GM23338 (cell line): ENCODE data around the gene CACNB3. TPM values are rescaled to one million over a fixed set of nuclear protein-coding genes. Genes with fewer than 3 reads are reported as not detected.

Experiments
- ATAC-seq: fragments of 200-7000 bp; cut with Tn5 transposase; 3 replicates; pipeline ENCODE4 v1.9.1; 2020
- DNase-seq: peaks from one replicate; pipeline ENCODE4 v3.0.0-alpha.2; 2015; ENCODE audit warnings: low spot score
- H2AFZ ChIP-seq: fragments of 200-600 bp; sonication (generic); 2 replicates; pipeline ENCODE4 v1.8.0; 2016; ENCODE audit warnings: antibody characterized with exemption, mild to moderate bottlenecking, moderate library complexity
- H3F3A ChIP-seq: fragments of 200-600 bp; sonication (generic); replicated peaks from 2 replicates; pipeline ENCODE4 v1.8.0; 2017; ENCODE audit warnings: antibody characterized with exemption, mixed run types, low read depth
- H3K27ac ChIP-seq: fragments of 200-600 bp; sonication (generic); 2 replicates; pipeline ENCODE4 v1.6.1; 2016; ENCODE audit warnings: low read depth
- H3K27me3 ChIP-seq: fragments of 200-600 bp; sonication (generic); 2 replicates; pipeline ENCODE4 v1.8.0; 2016; ENCODE audit warnings: mild to moderate bottlenecking, mixed run types, moderate library complexity; ENCODE audit not compliant: insufficient read depth
- H3K36me3 ChIP-seq: fragments of 200-600 bp; sonication (generic); 2 replicates; pipeline ENCODE4 v1.8.0; 2016; ENCODE audit warnings: mild to moderate bottlenecking; ENCODE audit not compliant: insufficient read depth
- H3K4me1 ChIP-seq: fragments of 200-600 bp; sonication (generic); 2 replicates; pipeline ENCODE4 v1.8.0; 2016; ENCODE audit warnings: mild to moderate bottlenecking, moderate library complexity; ENCODE audit not compliant: insufficient read depth
- H3K4me2 ChIP-seq: fragments of 200-600 bp; sonication (generic); 2 replicates; pipeline ENCODE4 v1.7.1; 2017; ENCODE audit warnings: mixed run types
- H3K4me3 ChIP-seq: fragments of 200-600 bp; sonication (generic); 2 replicates; pipeline ENCODE4 v1.6.1; 2016; ENCODE audit warnings: mixed run types
- H3K79me2 ChIP-seq: fragments of 200-600 bp; sonication (generic); replicated peaks from 2 replicates; pipeline ENCODE4 v1.8.0; 2017; ENCODE audit warnings: mild to moderate bottlenecking; ENCODE audit not compliant: insufficient read depth
- H3K9me2 ChIP-seq: fragments of 200-600 bp; sonication (generic); 2 replicates; pipeline ENCODE4 v1.8.0; 2017; ENCODE audit not compliant: insufficient read depth
- H4K20me1 ChIP-seq: fragments of 200-600 bp; sonication (generic); replicated peaks from 2 replicates; pipeline ENCODE4 v1.8.0; 2017; ENCODE audit warnings: mild to moderate bottlenecking; ENCODE audit not compliant: insufficient read depth
- H3K27ac Mint-ChIP-seq: 2 replicates; pipeline ENCODE4 v1.8.0; 2020; ENCODE audit warnings: inconsistent platforms, mild to moderate bottlenecking, moderate library complexity, mixed read lengths
- H3K27me3 Mint-ChIP-seq: 3 replicates; pipeline ENCODE4 v1.8.0; 2022; ENCODE audit warnings: low read depth, mild to moderate bottlenecking, moderate library complexity, mixed read lengths, inconsistent platforms; ENCODE audit not compliant: insufficient read depth, poor library complexity
- H3K36me3 Mint-ChIP-seq: 3 replicates; pipeline ENCODE4 v1.8.0; 2021; ENCODE audit warnings: low read depth, mild to moderate bottlenecking, inconsistent platforms, moderate library complexity, mixed read lengths
- H3K4me1 Mint-ChIP-seq: 3 replicates; pipeline ENCODE4 v1.8.0; 2020; ENCODE audit warnings: mild to moderate bottlenecking, inconsistent platforms, mixed read lengths
- H3K4me3 Mint-ChIP-seq: 3 replicates; pipeline ENCODE4 v1.8.0; 2021; ENCODE audit warnings: moderate library complexity, mild to moderate bottlenecking, inconsistent platforms, mixed read lengths
- H3K9me3 Mint-ChIP-seq: 3 replicates; pipeline ENCODE4 v1.8.0; 2020; ENCODE audit warnings: moderate library complexity, mild to moderate bottlenecking, inconsistent platforms, mixed read lengths
- CREB1 ChIP-seq: fragments of 250-450 bp; sonication (Bioruptor Pico); IDR thresholded peaks from 2 replicates; pipeline ENCODE4 v1.5.0; 2020; ENCODE audit warnings: low read depth, mild to moderate bottlenecking, moderate library complexity
- CTCF ChIP-seq, 2 experiments: fragments of 200-600 bp in 1 of 2; sonication (generic) in 1 of 2; conservative IDR thresholded peaks; 2 replicates each; pipeline versions ENCODE4 v1.5.1 to v1.6.1; 2016 to 2017; ENCODE audit warnings: antibody characterized with exemption in 2 of 2, low read depth in 2 of 2, mild to moderate bottlenecking in 2 of 2, moderate library complexity in 1 of 2
- ETS1 ChIP-seq: IDR thresholded peaks from 2 replicates; pipeline ENCODE4 v1.6.1; 2016; ENCODE audit warnings: antibody characterized with exemption
- EZH2 ChIP-seq: fragments of 200-600 bp; sonication (generic); IDR thresholded peaks from one replicate; pipeline ENCODE4 v1.8.0; 2017; ENCODE audit warnings: antibody characterized with exemption, mild to moderate bottlenecking, low read depth; ENCODE audit not compliant: unreplicated experiment
- EZH2phosphoT487 ChIP-seq: fragments of 200-600 bp; sonication (generic); IDR thresholded peaks from one replicate; pipeline ENCODE4 v1.8.1; 2018; ENCODE audit warnings: antibody characterized with exemption; ENCODE audit not compliant: unreplicated experiment
- JUNB ChIP-seq: IDR thresholded peaks from one replicate; pipeline ENCODE4 v1.6.1; 2016; ENCODE audit warnings: antibody characterized with exemption; ENCODE audit not compliant: unreplicated experiment
- NANOG ChIP-seq: IDR thresholded peaks from 2 replicates; pipeline ENCODE4 v1.6.1; 2016; ENCODE audit warnings: antibody characterized with exemption, borderline replicate concordance
- POLR2AphosphoS5 ChIP-seq: IDR thresholded peaks from 2 replicates; pipeline ENCODE4 v1.6.1; 2016; ENCODE audit warnings: antibody characterized with exemption, low read depth
- REST ChIP-seq: IDR thresholded peaks from one replicate; pipeline ENCODE4 v1.6.1; 2018; ENCODE audit warnings: antibody characterized with exemption; ENCODE audit not compliant: unreplicated experiment
- STAT1 ChIP-seq: IDR thresholded peaks from one replicate; pipeline ENCODE4 v1.6.1; 2016; ENCODE audit warnings: antibody characterized with exemption; ENCODE audit not compliant: unreplicated experiment
- ZNF114 ChIP-seq: fragments of 250-450 bp; sonication (Bioruptor Pico); IDR thresholded peaks from 2 replicates; pipeline ENCODE4 v1.5.0; 2020; ENCODE audit warnings: mild to moderate bottlenecking, moderate library complexity
- ZNF331 ChIP-seq: fragments of 250-450 bp; sonication (Bioruptor Pico); IDR thresholded peaks from 2 replicates; pipeline ENCODE4 v1.5.0; 2020; ENCODE audit warnings: low read depth, mild to moderate bottlenecking, moderate library complexity
- ZNF462 ChIP-seq: fragments of 250-450 bp; sonication (Bioruptor Pico); IDR thresholded peaks from 2 replicates; pipeline ENCODE4 v1.5.0; 2020; ENCODE audit warnings: mild to moderate bottlenecking, moderate library complexity
- polyA plus RNA-seq: library from polyadenylated mRNA; unstranded; fragments of >200 nt; fragmentation: Nextera tagmentation; extraction: Ambion mirVana; gene quantifications from 2 replicates; pipeline ENCODE4 v1.2.1, GENCODE V29; 2016
- total RNA-seq: library from RNA; depleted of rRNA; stranded (reverse); fragments of >200 nt; shearing (Covaris generic); gene quantifications from 2 replicates; pipeline ENCODE4 v1.2.3, GENCODE V29; 2014

Gene CACNB3
- total and polyA plus RNA-seq, 2 experiments from 2014 or later, result 4.1 to 6.2 TPM

- H3K4me1 ChIP-seq, result peaks cover 5% of the 10 kb centered on the region; the same call in 1 of the 2 replicates
- Mint-ChIP-seq H3K4me1 (peaks cover 16% of the 10 kb centered on the region), H3K4me3 (no peak overlapping the region), H3K36me3 (peaks cover 43% of the 10 kb centered on the region), H3K9me3 (no peaks in the 10 kb centered on the region; the same call in 1 of the 3 replicates), H3K27ac (no peak overlapping the region), H3K27me3 (peaks cover 9% of the 10 kb centered on the region)
- ATAC-seq (no peak), DNase-seq (no peak)
- H3K4me2 ChIP-seq, result no peak overlapping the region
- no peak for TF ChIP-seq CTCF (conservative IDR thresholded peaks at IDR 0.05; ENCODE audit: low read depth in 2 of 2)
- TF ChIP-seq ZNF462 (CRISPR knock-in tag), result no peak
- TF ChIP-seq ZNF331, result no peak
- TF ChIP-seq EZH2, result no peak
- TF ChIP-seq POLR2AphosphoS5, result no peak
- TF ChIP-seq EZH2phosphoT487, result no peak
- TF ChIP-seq REST, result no peak
- no peak for TF ChIP-seq JUNB
- TF ChIP-seq CREB1, result no peak
- TF ChIP-seq STAT1, result no peak
- TF ChIP-seq NANOG, result no peak
- no peak for TF ChIP-seq ZNF114 (CRISPR knock-in tag)
- TF ChIP-seq ETS1, result no peak
- peaks cover 17% of the 10 kb centered on the region for H3K36me3 ChIP-seq
- H3K79me2 ChIP-seq, result no peaks in the 10 kb centered on the region
- no peaks in the 10 kb centered on the region for H3K9me2 ChIP-seq
- H2AFZ ChIP-seq, result no peak overlapping the region
- peaks cover 6% of the 10 kb centered on the region; the same call in 1 of the 2 replicates for H4K20me1 ChIP-seq
- peak overlapping the region; percentile 55; the same call in 1 of the 2 replicates for H3K27ac ChIP-seq
- H3K27me3 ChIP-seq, result peaks cover 4% of the 10 kb centered on the region; the same call in 1 of the 2 replicates
- no peaks in the 10 kb centered on the region for H3F3A ChIP-seq
- no peak overlapping the region for H3K4me3 ChIP-seq
Measured at GRCh38 chr12:48827026-48827425, 8.7 kb downstream of the CACNB3 start.
